GM18868 (cell line): Measurements from ENCODE around the gene GNL2.
"Not testable (repeated sequence)": the region's sequence is repeated elsewhere in the genome, so short reads cannot be mapped to it uniquely, and the experiment has no call there.

ENCODE experiments used
- ATAC-seq: cut with Tn5 transposase; IDR thresholded peaks from one replicate; pipeline ENCODE4 v1.9.1; 2021; ENCODE audit warnings: mild to moderate bottlenecking, moderate library complexity; ENCODE audit not compliant: unreplicated experiment

The GNL2 gene

DNA sequence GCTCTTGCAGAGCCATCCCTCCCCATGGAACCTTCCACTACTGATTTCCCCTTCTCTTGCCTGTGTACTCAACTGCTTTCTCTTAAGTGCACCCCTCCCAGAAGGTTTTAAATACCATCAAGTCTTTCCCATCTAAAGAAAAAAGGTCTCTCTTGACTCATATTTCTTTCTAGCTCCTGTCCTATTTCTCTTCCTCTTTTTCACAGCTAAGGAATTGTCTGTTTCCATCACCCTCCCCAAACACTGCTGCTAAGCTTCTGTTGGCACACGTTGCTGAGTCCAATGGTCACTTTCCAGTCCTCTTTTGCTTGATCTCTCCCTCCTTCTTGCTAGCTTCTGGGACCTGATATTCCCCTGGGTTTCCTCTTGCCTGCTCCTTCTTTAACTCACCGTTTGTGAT lies 13.3 kb upstream of the GNL2 start:
- no peak for ATAC-seq

DNA sequence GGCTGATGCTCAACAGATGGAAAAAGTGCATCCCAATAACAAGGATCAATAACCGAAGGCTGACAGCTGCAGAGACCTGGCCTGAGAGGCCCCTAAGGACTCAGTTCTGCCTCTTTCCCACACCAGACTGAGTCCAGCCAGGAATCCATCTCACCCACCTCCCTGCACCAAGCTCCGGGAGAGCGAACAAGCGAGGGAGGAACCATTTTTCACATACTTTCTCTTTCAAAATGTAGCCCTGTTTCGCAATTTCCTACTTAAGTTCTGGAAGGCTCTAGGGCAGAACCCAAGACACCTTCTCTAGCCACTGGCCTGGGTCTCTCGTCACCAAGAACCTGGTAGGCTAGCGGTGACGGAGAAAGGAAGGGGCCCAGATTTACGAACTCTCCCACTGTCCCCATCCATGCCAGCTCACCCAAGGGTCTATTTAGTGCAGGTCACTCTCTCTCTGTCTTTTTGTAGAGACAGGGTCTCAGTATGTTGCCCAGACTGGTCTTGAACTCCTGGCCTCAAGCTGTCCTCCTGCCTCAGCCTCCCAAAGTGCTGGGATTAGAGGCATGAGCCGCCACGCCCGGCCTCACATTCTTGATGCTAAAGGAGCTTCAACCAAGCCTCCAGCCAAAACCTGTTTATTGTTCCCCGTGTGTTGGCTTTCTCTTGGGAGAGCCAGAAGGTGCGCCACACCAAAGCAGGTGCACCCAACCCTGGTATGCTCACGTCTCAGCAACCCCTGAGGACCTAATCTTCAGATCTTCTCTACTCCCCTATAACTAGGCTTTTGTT lies 10.9 kb upstream of the GNL2 start:
- ATAC-seq = no peak

DNA sequence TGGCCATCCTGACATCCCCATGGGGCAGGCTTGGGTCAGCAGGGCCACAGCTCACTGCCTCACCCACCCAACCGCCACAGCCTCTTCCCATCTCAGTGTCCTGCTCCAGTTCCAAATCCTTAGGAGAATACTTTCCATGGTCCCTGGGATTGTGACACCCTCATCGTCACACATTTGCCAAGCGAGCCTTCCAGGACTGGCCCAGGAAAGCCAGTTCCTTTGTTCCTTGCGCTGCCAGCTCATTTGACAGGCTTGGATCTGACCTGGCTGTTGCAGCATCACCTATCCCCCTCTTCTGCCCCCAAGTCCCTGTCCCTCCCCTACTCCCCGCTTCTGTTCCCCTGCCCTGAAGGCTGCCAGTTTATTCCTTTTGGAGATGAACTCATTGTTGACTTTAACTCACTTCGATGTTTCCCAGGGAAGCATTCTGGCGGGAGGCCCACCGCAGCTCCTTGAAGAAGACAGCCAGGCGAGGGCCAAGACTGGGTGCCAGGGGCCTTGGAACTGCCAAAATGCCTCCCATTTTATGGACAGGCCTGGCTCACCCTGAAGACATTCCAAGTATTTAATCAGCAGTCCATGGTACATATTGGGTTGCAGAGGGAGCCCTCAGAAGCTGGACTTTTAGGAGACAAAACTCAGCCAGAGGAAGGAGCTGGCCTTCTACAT lies 10.2 kb upstream of the GNL2 start:
- no peak for ATAC-seq

DNA sequence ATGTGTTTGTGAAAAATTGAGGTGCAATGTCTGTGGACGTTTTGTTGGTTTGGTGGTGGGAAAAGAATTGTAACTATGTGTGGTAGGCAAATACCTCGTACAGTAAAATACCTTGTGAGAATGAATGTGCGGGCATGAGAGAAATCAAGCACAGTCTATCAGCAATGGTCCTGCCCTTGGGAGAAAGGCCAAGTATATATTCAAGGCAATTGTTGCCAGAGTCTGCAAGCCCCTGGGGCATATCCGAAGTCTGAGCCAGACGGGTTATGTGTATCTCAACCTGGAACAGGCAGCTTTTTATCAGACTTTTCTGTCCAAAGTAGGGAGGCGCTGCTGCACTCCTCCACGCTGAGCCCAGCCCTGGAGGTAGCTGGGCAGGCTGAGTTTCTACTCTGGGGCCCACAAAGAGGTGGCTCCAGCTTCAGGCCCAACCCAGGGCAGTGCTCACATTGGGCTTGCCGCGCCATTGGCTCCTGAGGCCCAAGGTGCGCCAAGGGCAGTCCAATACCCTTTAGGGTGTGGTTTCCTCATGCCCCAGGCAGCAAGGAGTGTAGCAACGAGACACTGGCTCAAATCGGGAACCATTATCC lies 9.4 kb upstream of the GNL2 start:
- no peak for ATAC-seq

DNA sequence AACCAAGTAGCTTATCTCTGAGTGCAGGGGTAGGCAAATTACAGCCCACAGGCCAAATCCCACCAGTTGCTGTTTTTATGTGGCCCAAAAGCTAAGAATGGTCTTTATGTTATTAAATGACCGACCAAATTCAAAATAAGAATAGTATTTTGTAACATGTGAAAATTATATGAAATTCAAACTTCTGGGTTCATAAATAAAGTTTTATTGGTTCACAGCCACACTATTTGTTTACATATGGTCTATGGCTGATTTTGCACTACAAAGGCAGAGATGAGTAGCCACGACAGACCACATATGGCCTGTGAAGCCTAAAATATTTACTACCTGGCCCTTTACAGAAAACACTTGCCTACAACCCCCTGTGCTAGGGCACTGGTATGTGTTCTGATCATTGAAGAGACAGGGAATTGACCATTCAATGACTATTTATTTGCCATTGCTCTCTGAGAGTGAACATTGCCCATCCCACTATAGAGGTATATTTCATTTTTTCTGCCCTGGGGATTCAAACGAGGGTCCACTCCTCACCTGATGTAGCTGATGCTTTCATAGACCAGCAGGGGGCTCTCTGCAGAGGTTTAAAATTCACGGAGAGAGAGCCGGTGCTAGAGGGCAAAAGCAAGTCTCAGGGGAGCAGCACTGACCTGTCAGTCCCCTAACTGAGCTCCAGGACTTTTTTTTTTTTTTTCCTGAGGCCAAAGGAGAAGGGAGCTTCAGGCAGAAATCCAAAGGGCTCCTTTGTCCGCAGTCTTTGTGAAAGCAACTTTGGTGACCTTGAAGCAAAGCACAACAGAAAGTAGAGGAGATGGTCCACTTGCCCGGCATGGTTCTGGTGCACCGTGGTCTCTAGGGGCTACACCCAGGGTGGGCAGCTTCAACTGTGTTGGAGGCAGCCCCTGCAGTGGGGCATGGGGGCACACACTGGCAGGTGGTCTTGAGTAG lies 7.3 kb upstream of the GNL2 start:
- no peak for ATAC-seq

DNA sequence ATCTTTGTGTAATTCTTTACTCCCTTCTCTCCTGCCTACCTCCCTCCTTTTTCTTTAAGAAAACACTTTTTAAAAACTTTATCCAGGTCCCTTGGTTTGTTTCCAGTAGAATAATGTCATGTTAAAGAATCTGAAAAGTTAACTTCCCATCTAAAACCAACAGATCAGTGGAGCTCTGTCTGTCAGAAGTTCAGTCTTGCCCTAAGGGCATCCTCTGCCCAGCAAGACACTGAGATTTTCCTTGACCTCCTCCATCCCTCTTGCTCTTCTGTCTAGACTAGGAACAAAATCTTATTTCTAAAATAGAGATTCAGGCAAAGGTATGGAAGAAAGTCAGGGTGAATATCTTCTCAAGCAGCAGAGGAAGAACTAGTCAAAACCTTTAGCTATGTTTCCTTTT lies 5.7 kb upstream of the GNL2 start:
- ATAC-seq = no peak

DNA sequence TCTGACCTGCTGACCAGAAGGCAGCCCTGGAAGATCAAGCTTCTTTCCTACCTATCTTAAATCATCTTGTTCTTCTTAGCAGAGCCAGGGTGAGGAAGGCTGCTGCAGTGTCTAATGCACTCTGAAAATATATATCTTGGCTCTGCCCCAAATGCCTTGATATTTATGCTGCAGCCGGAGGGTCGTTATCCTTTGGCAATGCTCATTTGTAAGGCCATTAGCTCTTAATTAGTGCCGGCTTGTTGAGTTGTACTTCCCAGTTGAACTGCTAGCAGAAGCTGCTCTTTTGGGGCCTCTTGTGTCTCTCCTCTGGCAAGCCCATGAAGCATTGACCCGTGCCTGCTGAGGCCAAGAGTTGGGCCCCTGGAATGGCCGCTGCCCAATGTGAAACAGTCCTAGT lies 4.2 kb upstream of the GNL2 start:
- no peak for ATAC-seq

DNA sequence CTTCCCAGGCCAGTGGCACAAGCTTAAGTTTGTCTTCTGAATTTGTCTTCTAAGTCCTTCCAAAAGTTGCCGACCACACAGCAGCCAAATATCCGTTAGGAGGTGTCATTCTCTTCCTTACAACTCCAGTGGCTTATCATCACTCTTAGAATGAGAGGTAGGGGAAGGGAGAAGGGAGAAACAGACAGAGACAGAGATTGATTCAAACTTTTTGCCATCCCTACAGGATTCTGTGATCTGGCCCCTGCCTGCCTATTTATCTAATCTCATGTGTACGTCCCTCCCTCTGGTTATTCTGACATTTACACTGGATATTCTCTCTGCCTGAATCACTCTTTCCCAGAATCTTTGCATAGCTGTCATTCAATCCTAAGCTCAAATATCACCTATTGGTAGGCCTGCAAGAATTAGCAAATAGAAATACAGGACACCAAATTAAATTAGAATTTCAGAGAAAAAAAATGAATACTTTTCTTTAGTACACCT lies 488 bp upstream of the GNL2 start:
- no peak for ATAC-seq

DNA sequence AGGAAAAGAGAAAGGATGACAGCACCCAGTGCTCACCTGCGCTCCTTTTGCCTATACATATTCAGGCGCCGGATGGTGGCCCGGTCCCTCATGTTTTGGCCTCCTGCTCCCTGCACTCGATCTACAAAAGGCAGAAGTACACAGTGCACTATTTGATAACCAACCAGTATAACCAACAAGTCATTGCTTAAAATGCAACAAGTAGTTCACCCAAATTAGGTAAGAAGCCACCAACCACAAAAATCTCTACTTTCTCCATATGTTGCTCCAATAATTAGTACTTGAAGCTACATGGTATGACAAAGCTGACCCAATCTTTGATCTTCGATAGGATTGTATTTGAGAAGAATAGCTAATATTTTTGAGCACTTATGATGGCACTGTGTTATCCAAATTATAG lies 2.0 kb downstream of the GNL2 start:
- ATAC-seq = no peak

DNA sequence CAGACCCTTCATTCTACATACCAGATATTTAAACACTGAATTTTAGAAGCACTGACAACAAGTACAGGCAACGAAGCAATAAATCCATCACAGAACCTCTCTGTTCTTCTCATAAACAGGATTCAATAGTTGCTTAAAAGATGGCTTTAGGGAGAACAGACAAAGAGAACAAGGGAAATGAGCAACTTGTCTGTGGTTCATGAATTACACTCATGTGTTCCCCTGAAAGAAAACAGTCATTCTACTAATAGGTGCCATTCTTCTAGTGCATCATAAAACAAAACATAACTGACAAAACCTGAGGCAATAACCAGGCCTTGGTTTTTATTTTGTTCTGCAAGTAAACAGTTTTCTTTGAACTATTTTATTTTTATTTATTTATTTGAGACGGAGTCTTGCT lies 6.8 kb downstream of the GNL2 start:
- no peak for ATAC-seq

DNA sequence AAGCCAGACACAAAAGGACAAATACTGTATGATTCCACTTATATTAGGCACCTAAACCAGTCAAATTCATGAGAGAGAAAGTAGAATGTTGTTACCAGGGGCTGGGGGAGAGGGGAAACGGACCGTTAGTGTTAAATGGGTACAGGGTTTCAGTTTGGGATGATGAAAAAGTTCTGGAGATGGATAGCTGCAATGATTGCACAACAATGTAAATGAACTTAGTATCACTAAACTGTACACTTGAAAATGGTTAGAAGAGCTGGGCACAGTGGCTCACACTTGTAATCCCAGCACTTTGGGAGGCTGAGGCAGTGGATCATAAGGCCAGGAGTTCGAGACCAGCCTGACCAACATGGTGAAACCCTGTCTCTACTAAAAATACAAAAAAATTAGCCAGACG lies 11.2 kb downstream of the GNL2 start:
- not testable (repeated sequence) for ATAC-seq

DNA sequence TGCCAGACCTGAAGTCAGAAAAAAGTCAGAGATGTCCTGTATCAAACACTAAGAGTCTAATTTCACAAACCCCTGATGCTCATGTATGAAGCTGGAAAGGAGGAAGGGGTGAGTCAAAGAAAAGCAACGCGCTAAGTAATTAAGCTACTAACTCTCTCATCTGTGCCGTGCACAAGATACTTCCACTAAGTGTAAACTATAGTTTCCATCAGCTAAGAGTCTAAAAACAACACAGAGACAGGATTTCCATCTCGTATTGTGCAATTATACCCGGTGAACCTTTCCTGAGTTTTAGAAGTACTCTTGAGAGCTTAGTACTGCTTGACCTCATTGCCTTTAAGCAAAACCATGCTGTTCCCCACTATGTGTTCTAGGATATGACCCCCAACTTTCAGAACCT lies 20.0 kb downstream of the GNL2 start:
- ATAC-seq = no peak

DNA sequence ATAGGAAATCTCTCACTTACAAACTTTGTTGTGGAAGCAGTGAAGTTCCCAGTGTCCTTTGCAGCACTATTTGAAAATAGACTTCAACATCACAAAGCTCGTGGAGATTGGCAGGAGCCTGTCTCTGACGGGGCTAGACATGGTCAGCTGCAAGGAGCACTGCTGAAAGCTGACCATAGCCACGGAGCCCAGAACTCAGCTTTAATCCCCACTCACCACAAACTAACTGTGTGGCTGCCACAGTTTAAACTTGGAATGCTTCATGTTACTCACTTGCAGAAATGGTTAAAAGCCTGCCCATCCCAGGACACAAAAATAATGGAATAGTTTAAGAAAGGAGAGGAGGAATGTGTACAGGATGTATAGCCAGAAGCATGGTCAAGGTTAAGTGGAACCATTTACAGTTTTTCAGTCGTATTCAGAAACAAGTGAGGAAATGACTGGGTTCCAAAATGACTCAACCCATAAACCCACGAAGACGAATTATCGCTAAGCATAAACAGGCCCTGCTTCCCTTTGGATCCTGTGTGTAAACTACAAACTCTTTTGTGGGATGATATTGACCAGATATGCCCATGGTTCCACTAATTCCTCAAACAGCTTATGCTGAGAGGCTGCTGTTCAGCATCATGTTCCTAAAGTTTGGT lies 20.8 kb downstream of the GNL2 start:
- ATAC-seq = no peak

DNA sequence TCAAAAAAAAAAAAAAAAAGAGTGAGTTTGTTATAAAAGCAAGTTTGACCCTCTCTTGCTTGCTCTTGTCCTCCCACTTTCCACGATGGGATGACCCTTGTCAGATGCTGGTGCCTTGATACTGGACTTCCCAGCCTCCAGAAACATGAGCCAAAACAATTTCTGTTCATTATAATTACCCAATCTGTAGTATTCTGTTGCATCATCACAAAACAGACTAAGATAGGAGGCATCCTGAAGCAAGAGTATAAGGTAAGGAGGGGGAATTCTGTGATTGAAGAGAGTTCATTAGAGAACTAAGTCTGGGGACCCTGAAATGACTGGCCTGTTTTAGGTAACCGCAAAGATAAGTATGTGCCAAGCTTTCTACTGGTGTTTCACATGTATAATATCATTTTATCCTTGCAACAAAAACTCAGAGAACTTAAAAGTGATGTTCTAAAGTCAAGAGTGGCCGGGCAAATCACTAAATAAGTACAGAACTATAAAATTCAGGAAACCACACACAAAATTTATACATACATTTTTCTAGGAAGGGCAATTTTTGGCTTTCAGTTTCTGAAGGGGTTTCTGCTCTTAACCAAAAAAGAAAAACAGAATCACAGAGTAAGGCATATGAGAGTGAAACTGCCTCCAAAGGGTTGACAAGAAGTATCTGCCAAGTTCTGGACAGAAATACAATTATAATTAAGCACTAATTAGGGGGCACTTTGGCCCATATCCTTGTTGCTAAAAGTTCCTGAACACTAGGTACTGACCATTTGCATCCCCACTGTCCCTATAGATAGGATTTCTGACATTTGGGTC lies 25.0 kb downstream of the GNL2 start:
- no peak for ATAC-seq

DNA sequence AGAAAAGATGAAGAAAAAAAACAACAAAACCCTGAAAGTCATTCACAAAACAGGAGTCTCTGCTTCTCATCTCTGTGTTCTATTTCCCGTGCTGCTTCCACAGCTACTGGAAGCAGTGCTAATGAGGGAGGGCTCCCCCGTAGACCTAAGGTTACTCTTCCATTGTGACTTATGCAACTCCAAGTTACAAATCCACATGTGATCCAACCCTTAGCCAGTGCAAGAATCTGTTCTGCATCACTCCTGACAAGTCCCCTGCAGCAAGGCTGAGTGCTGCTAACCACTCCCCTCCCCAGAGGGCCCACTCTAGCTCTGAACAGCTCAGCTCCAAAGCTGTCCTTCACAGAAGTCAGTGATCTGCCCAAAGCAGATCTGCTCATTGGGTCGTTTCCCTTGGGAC lies 28.7 kb downstream of the GNL2 start:
- ATAC-seq = no peak

DNA sequence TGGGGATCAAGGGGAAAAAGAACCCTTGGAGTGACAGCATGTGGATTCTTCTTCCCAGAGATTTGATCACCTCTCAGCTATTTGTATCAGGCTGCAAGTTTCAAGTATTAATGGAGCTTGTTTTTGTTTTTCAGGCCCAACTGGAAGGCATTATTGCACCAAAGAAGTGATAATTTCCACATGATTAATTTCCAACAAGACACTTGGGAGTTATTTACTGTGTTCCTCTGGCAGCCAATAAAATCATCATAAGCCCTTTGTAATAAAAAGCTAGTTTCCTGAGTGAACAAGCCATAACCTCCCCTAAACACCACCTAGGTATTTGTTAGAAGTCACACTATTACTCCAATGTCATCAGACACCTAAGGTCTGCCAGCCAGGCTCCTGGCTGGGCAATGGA lies 30.8 kb downstream of the GNL2 start:
- no peak for ATAC-seq

DNA sequence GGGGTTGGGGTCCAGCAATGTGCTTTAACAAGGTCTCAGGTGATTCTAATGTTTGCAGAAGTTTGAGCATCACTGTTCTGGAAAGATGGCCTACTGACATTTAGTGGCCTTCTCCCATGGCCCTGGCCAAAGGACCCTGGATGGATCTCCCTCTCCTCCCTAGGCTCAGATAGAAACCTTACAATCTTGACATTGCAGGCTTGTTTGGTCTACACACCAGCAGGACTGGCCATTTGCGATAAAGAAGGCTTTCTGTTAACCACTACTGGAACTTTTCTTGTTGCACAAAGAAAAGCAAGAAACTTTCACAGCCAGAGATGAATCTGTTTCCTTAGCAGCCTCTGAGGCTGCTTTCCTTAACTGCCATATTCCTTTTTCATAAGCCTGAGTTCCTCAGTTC lies 32.8 kb downstream of the GNL2 start:
- ATAC-seq = no peak

DNA sequence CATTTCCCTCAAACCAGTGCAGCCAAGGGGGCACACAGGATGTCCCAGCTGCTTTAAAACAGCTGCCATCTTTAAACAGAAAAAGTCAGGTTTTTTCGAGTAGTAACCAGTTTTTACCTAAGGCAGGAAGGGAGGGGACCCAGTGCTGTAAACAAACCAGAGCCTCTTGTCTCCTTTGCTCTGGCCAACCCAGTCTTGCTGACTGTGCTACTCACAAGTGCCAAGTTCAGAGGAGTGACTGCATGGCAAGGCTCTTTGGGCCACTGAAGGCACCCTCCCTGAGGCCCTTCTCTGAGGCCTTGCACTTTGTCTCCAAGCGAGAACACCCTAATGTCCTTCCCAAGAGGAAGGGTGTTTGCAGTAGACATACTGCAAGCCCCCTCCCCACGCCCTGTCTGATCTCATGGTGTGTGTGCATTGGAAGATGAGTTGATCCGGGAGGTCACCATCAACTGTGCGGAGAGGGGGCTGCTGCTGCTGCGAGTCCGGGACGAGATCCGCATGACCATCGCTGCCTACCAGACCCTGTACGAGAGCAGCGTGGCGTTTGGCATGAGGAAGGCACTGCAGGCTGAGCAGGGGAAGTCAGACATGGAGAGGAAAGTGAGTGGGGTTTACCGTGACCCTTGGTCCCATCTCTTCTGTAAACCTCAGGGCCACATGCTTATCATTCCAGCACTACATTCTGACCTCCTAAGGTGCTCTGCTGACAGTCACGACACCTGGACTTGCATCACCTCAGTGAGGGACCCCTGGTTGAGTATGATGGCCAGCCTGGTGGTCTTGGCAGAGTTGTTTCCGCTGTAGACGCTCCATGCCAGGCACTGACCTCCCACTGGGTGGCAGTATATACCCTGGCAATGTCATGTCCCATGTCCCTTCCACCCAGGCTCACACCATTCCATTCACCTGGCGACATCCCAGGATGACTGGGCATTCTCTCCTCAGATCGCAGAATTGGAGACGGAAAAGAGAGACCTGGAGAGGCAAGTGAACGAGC lies 34.3 kb downstream of the GNL2 start:
- no peak for ATAC-seq
